ENCODE results near the gene MDFIC.

GRCh38 chr7:115009736-115010440, 88.0 kb downstream of the MDFIC start:
- TF ChIP-seq CTCF (IDR thresholded peaks at IDR 0.05) (no peak), POLR2AphosphoS5 (IDR thresholded peaks at IDR 0.05) (no peak)

Measured in upper lobe of left lung (tissue), 4 donors.